ENCODE data around the gene SELENOO. TPM values are rescaled to one million over a fixed set of nuclear protein-coding genes. Genes with fewer than 3 reads are reported as not detected.

SELENOO gene
- total RNA-seq, 1 experiment from 2014 or later: 41.3 TPM

- H3K4me1 ChIP-seq (ENCODE audit: insufficient read depth, low read length, poor library complexity, severe bottlenecking): no peaks in the 10 kb centered on the region
- H3K27me3 ChIP-seq (replicated peaks; ENCODE audit: insufficient read depth, low read depth, low read length, poor library complexity): no peaks in the 10 kb centered on the region
- CTCF ChIA-PET: no interaction called here
- intact Hi-C loops (cut with micrococcal nuclease; ENCODE audit: unreplicated experiment): no loop called here
- no TSS peak for BruUV-seq (replicated peaks)
- no peak for TF ChIP-seq CTCF (conservative IDR thresholded peaks at IDR 0.05; ENCODE audit: low read depth, low read length)
- no peak for TF ChIP-seq EZH2 (IDR thresholded peaks at IDR 0.05; ENCODE audit: borderline replicate concordance, low read depth, low read length, poor library complexity, severe bottlenecking)
- DNase-seq (ENCODE audit: low spot score): no peak
- H3K27ac ChIP-seq (ENCODE audit: low read depth, low read length, poor library complexity, severe bottlenecking): no peak overlapping the region
- H3K9me3 ChIP-seq (ENCODE audit: low read depth, low read length, poor library complexity, severe bottlenecking): no peaks in the 10 kb centered on the region
- no peak overlapping the region for H3K4me3 ChIP-seq (ENCODE audit: low read depth, low read length, poor library complexity, severe bottlenecking)
- peaks cover 45% of the 10 kb centered on the region for H3K36me3 ChIP-seq (ENCODE audit: insufficient read depth, low read length, poor library complexity, severe bottlenecking)
- POLR2A ChIA-PET (ENCODE audit: low non-redundant PET): no interaction called here
Observed at GRCh38 chr22:50211147-50211546, 10.3 kb downstream of the SELENOO start.

GRCh38 chr22:50213263-50213662 lies 12.5 kb downstream of the SELENOO start:
- no TSS peak for BruUV-seq (replicated peaks)
- TF ChIP-seq CTCF (conservative IDR thresholded peaks at IDR 0.05; ENCODE audit: low read depth, low read length): no peak
- no peak for TF ChIP-seq EZH2 (IDR thresholded peaks at IDR 0.05; ENCODE audit: borderline replicate concordance, low read depth, low read length, poor library complexity, severe bottlenecking)
- H3K4me1 ChIP-seq (ENCODE audit: insufficient read depth, low read length, poor library complexity, severe bottlenecking): no peaks in the 10 kb centered on the region
- intact Hi-C loops (cut with micrococcal nuclease; ENCODE audit: unreplicated experiment): no loop called here
- DNase-seq (ENCODE audit: low spot score): no peak
- POLR2A ChIA-PET (ENCODE audit: low non-redundant PET): no interaction called here
- CTCF ChIA-PET: no interaction called here
- no peak overlapping the region for H3K27ac ChIP-seq (ENCODE audit: low read depth, low read length, poor library complexity, severe bottlenecking)
- peaks cover 56% of the 10 kb centered on the region for H3K36me3 ChIP-seq (ENCODE audit: insufficient read depth, low read length, poor library complexity, severe bottlenecking)
- no peaks in the 10 kb centered on the region for H3K9me3 ChIP-seq (ENCODE audit: low read depth, low read length, poor library complexity, severe bottlenecking)
- no peak overlapping the region for H3K4me3 ChIP-seq (ENCODE audit: low read depth, low read length, poor library complexity, severe bottlenecking)
- H3K27me3 ChIP-seq (replicated peaks; ENCODE audit: insufficient read depth, low read depth, low read length, poor library complexity): no peaks in the 10 kb centered on the region

GRCh38 chr22:50215297-50216054 lies 14.7 kb downstream of the SELENOO start:
- H3K36me3 ChIP-seq (ENCODE audit: insufficient read depth, low read length, poor library complexity, severe bottlenecking): peaks cover 68% of the 10 kb centered on the region
- no peak overlapping the region for H3K4me3 ChIP-seq (ENCODE audit: low read depth, low read length, poor library complexity, severe bottlenecking)
- H3K9me3 ChIP-seq (ENCODE audit: low read depth, low read length, poor library complexity, severe bottlenecking): no peaks in the 10 kb centered on the region
- H3K27me3 ChIP-seq (replicated peaks; ENCODE audit: insufficient read depth, low read depth, low read length, poor library complexity): no peaks in the 10 kb centered on the region
- BruUV-seq (replicated peaks): no TSS peak
- no peak for DNase-seq (ENCODE audit: low spot score)
- POLR2A ChIA-PET (ENCODE audit: low non-redundant PET): interaction anchor here (0.7 kb wide), 1 partner anchor 167 kb away, joined by 4 read pairs; no protein-coding TSS in a partner anchor
- H3K27ac ChIP-seq (ENCODE audit: low read depth, low read length, poor library complexity, severe bottlenecking): no peak overlapping the region
- intact Hi-C loops (cut with micrococcal nuclease; ENCODE audit: unreplicated experiment): no loop called here
- CTCF ChIA-PET: no interaction called here
- H3K4me1 ChIP-seq (ENCODE audit: insufficient read depth, low read length, poor library complexity, severe bottlenecking): peaks cover 14% of the 10 kb centered on the region
- TF ChIP-seq CTCF (conservative IDR thresholded peaks at IDR 0.05; ENCODE audit: low read depth, low read length) (no peak), EZH2 (IDR thresholded peaks at IDR 0.05; ENCODE audit: borderline replicate concordance, low read depth, low read length, poor library complexity, severe bottlenecking) (no peak)

All from A673 (cell line).